Measurements from ENCODE around the gene ASCC3.
"Not testable (repeated sequence)": the region's sequence is repeated elsewhere in the genome, so short reads cannot be mapped to it uniquely, and the experiment has no call there.

The ASCC3 gene

DNA sequence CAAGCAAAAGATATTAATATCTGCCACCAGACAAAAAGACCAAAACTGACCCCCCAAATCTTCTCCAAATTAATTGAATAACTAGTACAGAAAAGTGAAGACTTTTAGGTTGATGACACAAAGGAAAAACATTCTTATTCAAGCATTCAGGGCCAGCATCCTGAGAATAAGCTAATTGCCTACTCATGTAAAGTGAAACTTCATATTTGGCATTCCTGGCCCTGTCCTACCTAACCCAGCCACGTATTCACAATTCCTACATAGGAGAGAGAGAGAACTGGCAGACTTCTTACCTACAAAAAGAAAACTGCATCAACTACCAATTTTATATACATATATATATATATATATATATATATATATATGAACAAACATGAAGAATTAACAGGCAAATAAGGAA, 4.9 kb upstream of the ASCC3 start:
- DNase-seq: no peak

GRCh38 chr6:100883347-100883746, 2.2 kb upstream of the ASCC3 start:
- no peak for DNase-seq

DNA sequence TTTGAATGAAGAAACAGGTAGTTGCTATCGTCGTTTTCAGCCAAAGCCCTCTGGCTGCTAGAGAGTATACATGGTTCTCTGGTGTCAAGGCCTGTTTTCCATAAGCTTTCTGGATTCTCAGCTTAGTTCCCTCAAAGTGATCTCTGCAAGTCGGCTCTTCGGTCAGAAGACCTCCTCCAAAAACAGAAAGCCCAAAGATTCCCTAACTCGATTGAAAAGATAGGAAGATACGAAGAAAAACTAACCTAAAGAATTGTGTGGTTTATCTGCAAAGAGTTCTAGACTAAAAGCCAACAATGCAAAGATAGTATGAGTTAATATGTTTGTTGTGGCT, 545 bp upstream of the ASCC3 start:
- DNase-seq: peak; percentile 24

- no peak for DNase-seq
These were observed 828 bp downstream of the ASCC3 start for GRCh38 chr6:100880149-100880852.

GRCh38 chr6:100879317-100879716, 1.8 kb downstream of the ASCC3 start:
- no peak for DNase-seq

- no peak for DNase-seq
These were observed 3.3 kb downstream of the ASCC3 start for GRCh38 chr6:100877851-100878250.

- no peak for DNase-seq
These were observed 4.9 kb downstream of the ASCC3 start for GRCh38 chr6:100876251-100876650.

- DNase-seq: no peak
These were observed 15.6 kb downstream of the ASCC3 start for GRCh38 chr6:100865525-100865924.

DNA sequence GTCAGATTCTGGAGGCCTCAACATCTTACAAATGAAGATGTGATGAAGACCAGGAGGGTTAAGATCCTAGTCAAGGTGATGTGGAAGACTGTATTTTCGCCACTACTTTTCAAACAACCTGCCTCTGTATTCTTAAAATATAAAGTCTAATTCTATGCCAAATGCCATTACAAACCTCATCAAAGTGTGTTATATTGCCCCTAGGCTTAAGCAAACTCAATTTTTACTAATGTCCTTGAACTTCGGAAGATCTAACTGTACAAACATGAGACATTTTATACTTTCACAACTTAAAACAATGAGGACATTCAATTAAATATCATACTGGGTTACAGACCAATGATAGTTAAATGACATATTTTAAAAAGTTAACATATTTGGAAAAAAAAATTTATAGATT, 19.1 kb downstream of the ASCC3 start:
- DNase-seq: no peak

DNA sequence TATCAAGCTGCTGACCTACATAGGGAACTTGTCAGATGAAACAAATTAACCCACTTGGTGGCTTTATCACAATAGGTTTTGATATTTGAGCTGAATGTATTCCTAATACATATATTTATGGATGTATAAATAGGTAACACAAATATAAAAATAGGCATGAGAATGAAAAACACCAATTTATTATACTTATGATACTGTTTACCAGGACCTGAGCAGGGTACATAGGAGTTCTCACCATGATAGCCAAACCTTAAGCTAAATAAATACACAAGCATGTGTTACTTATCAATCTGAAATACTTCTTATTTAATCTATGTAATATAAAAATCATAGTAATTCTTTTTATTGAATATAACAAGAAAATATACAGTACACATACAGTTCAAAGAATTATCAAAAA, 25.0 kb downstream of the ASCC3 start:
- DNase-seq: no peak

DNA sequence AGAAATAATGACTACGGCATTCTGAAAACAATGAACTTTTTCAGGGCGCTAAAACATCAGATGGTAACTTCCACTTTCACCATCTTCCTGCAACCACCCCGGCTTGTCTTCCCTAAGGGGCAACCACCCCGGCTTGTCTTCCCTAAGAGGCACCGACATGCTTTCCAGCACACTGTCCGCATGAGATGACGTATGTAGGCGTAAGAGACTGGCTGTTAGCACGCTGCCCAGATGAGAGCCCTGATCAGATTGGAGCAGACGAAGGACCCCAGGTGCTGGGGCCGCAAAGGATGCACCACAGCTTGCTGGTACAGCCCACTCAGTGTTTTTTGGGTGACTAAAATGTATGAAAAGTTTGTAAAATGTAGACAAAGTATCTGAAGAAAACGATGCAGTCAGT, 29.3 kb downstream of the ASCC3 start:
- no peak for DNase-seq

DNA sequence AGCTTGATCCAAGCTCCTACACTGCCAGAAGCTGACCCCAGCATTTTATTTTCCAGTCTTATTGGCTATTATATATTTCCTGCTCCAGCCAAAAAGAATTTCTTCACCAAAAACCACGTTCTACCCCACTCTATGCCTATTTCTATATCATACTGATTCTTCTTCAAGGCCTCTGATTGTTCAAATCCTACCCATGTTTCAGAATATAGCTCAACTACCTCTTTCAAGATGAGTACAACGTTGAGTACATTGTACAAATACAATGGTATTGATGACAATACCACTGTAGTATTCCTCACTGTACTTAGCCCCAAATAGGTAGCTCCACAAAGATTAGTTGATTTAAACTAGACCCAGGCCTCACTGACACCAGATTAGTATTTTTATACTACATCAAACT, 31.0 kb downstream of the ASCC3 start:
- no peak for DNase-seq

GRCh38 chr6:100846276-100846675, 34.9 kb downstream of the ASCC3 start:
- no peak for DNase-seq

GRCh38 chr6:100845676-100846075, 35.5 kb downstream of the ASCC3 start:
- DNase-seq: no peak

DNA sequence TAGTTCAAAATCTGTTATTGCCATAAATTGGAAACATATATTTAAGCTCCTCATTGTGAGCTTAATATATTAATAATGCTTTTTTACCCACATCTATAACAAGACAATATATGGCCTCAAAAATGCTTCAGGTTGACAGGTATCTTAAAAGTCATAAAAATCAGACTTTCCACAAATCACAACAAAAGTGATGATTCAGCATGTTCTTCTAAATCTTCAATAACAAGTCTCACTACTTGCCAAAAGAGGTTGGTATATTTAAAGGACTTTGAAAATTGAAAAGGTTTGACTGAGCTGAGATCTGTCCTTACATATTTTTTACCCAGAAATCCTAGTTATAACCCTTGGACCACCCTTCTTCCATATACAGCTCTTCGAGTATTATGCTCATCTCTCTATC, 41.7 kb downstream of the ASCC3 start:
- DNase-seq: no peak

DNA sequence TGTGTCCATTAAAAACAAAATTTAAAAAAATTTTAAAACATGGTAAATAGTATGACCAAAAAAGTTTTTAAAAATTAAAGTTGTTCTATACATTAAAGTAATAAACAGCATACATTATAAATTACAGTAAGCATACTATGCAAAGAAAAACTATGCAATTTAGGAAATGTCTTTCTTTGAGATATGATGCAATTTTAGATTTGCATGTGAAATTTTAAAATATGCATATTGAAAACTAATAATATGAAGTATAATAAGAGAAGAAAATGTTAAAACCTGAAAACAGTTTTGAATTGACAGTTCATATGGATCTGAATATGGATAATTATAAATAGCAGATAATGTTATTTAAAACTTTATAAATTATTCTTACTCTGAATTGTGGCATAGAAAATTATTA, 43.1 kb downstream of the ASCC3 start:
- no peak for DNase-seq

DNA sequence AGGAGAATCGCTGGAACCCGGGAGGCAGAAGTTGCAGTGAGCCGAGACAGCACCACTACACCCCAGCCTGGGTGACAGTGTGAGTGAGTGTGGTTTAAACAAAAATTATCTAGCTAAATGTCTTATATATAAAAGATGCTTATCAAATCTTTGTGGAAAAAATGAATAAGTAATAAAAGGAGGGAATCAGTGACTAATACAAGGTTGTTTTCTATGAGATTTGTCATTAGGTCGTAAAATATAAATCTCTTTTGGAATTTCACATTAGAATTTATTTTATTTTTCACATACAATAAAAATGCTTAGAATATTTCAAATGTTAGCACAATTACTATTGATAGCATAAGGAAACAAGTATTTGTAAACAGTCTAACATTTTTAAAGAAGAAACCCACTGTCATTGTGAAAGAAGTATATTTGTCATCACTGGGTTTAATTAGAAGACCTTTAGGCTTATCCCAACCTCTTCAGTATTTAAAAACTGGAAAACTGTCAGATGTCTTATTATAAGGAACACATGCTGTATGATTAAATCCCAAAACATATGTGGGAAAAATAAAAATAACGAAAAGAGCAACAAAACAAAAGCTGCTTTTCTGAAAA, 47.1 kb downstream of the ASCC3 start:
- DNase-seq: no peak

- DNase-seq: not testable (repeated sequence)
These were observed 52.0 kb downstream of the ASCC3 start for GRCh38 chr6:100829077-100829595.

- no peak for DNase-seq
These were observed 58.1 kb downstream of the ASCC3 start for GRCh38 chr6:100823041-100823440.

DNA sequence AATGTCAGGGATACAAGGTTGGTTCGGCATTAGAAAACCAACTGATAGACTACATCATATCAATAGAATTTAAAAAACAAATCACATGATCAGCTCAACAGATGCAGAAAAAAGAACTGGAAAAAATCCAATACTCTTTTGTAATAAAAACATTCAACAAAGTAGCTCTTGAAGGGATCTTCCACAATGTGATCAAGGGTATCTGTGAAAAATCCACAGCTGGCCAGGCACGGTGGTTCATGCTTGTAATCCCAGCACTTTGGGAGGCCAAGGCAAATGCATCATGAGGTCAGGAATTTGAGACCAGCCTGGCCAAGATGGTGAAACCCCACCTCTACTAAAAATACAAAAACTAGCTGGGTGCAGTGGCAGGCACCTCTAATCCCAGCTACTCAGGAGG, 63.1 kb downstream of the ASCC3 start:
- DNase-seq: no peak

DNA sequence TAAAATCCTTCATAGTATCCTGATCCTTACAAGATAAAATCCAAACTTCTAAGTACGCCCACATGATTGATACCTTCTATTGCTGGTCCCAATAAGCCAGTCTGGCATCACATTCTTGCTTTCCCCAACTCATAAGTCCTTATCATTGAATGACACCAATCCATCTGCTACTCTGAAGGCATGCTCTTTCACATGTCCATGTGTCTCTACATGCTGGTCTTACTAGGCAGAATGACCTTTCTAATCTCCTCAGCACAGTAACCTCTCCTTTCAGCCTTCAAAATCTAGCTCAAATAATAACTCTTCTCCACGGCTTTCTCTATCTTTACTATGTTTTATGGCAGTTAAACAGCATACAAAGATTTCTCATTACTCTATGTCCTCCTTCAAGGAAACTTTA, 71.1 kb downstream of the ASCC3 start:
- DNase-seq: no peak

- DNase-seq: no peak
These were observed 71.8 kb downstream of the ASCC3 start for GRCh38 chr6:100809346-100809745.

- DNase-seq: no peak
These were observed 72.4 kb downstream of the ASCC3 start for GRCh38 chr6:100808638-100809275.

DNA sequence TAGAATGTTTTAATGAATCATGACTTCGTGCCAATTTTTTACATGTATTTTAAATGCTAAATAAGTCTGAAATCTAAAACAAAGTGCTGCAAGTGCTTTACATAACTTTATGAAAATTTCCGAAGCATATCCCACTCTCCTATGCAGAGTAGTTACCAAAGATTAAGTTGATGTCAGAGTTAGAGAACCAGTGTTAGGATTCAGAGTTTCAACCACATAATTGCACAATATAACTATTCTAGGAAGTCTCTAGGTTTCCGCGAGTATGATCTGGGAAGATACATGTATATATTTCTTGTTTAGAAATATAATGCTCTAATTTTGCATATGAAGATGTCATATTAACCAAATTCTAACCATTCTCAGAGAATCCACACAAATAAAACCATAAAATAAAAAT, 74.8 kb downstream of the ASCC3 start:
- DNase-seq: no peak

Measured in NCI-H1436 (cell line).